Esophagus muscularis mucosa (tissue), 4 donors: ENCODE measurements around the gene PCGF5. TPM values are rescaled to one million over a fixed set of nuclear protein-coding genes. Genes with fewer than 3 reads are reported as not detected.
"Not testable (repeated sequence)": the region's sequence is repeated elsewhere in the genome, so short reads cannot be mapped to it uniquely, and the experiment has no call there.

Experiments
- DNase-seq: peaks from one replicate; pipeline ENCODE4 v3.0.0-alpha.2; 2017; ENCODE audit errors: extremely low spot score
- H3K27ac ChIP-seq, 4 donors: fragments of 200-600 bp; sonication (generic); replicated peaks in 1 of 4; 1 replicate in 3 of 4; 2 replicates in 1 of 4; pipeline ENCODE4 v1.5.1; 2016 to 2019; ENCODE audit warnings: mild to moderate bottlenecking in 1 of 4
- H3K27me3 ChIP-seq, 4 donors: fragments of 200-600 bp; sonication (generic); one replicate each; pipeline versions ENCODE4 v1.5.1 to v1.6.0; 2016 to 2019
- H3K36me3 ChIP-seq, 4 donors: fragments of 200-600 bp; sonication (generic); one replicate each; pipeline ENCODE4 v1.5.1; 2016 to 2019
- H3K4me1 ChIP-seq, 4 donors: fragments of 200-600 bp; sonication (generic); one replicate each; pipeline ENCODE4 v1.5.1; 2016 to 2019
- H3K4me3 ChIP-seq, 4 donors: fragments of 200-600 bp; sonication (generic); 1 replicate in 2 of 4; 2 replicates in 2 of 4; pipeline ENCODE4 v1.5.1; 2016 to 2019; ENCODE audit warnings: mild to moderate bottlenecking in 4 of 4, moderate library complexity in 1 of 4
- H3K9me3 ChIP-seq, 4 donors: fragments of 200-600 bp; sonication (generic); 1 replicate in 3 of 4; 2 replicates in 1 of 4; pipeline ENCODE4 v1.5.1; 2016 to 2019
- CTCF ChIP-seq, 3 experiments: fragments of 200-600 bp in 2 of 3; fragments of 450-650 bp in 1 of 3; sonication (generic) in 2 of 3; IDR thresholded peaks; one replicate each; pipeline ENCODE4 v1.5.1; 2017 to 2019; ENCODE audit warnings: antibody characterized with exemption in 3 of 3, mild to moderate bottlenecking in 2 of 3, moderate library complexity in 1 of 3
- EP300 ChIP-seq: sonication (generic); formaldehyde crosslinking; IDR thresholded peaks from one replicate; pipeline ENCODE4 v1.6.1; 2017; ENCODE audit warnings: antibody characterized with exemption
- POLR2A ChIP-seq: fragments of 450-650 bp; IDR thresholded peaks from one replicate; pipeline ENCODE4 v1.6.1; 2017; ENCODE audit warnings: antibody characterized with exemption, moderate library complexity, mild to moderate bottlenecking, low read depth
- POLR2AphosphoS5 ChIP-seq, 2 donors: sonication (generic); formaldehyde crosslinking; IDR thresholded peaks; one replicate each; pipeline ENCODE4 v1.6.1; 2017; ENCODE audit warnings: antibody characterized with exemption in 2 of 2
- WGBS: methylation state at CpG from one replicate; pipeline ENCODE4 v1.1.5; 2018; 5-methylcytosine and 5-hydroxymethylcytosine counted together
- intact Hi-C: fragments of 100-400 bp; cut with DNase I; formaldehyde crosslinking; loops from one replicate; pipeline ENCODE4 v1.15.1; 2023
- total RNA-seq, 4 donors: library from RNA; depleted of rRNA; stranded (reverse); fragments of >200 nt; gene quantifications; one replicate each; pipeline versions ENCODE4 v1.1.0 to v1.2.1, GENCODE V29; 2016

PCGF5 gene
- total RNA-seq, 4 donors from 2014 or later, result 41.6 to 62.7 (median 52.6) TPM

GRCh38 chr10:91299999-91300575, 79.6 kb downstream of the PCGF5 start:
- 100% methylated on average over 1 of the region's 1 CpG for WGBS

DNA sequence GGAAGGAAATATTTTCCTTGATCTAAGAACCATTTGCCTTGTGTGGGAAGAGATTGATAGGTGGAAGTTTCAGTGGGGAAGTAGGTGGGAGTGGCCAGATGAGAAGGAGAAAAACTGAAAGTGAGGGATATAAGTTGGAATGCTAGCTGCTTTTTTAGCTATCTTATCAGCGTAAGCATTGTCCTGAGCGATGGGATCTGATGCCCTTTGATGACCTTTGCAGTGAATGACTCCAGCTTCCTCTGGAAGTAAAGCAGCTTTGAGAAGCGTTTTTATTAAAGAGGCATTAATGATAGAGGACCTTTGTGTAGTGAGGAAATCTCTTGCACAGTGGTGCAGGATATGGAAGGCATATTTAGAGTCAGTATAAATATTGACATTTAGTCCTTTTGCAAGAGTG, 82.5 kb downstream of the PCGF5 start:
- H3K27me3 ChIP-seq, DNase-seq, H3K27ac ChIP-seq, H3K4me3 ChIP-seq, intact Hi-C loops, H3K36me3 ChIP-seq, H3K9me3 ChIP-seq: not testable (repeated sequence)
- 66% methylated on average over 3 of the region's 3 CpGs for WGBS
- peaks cover 3 to 11% (median 10%) of the 10 kb centered on the region in 4 donors for H3K4me1 ChIP-seq

More at GRCh38 chr10:91299999-91300575, 79.6 kb downstream of the PCGF5 start:
- no peaks in the 10 kb centered on the region for H3K9me3 ChIP-seq
- H3K27ac ChIP-seq, result no peak overlapping the region
- no peak for DNase-seq
- intact Hi-C loops, result loop anchor here (5.0 to 10.0 kb wide), 4 partner anchors 87 to 337 kb away; no protein-coding TSS in a partner anchor
- H3K36me3 ChIP-seq, result no peaks in the 10 kb centered on the region
- no peak overlapping the region for H3K4me3 ChIP-seq
- H3K27me3 ChIP-seq, result no peaks in the 10 kb centered on the region
- TF ChIP-seq POLR2A (no peak), POLR2AphosphoS5 (IDR thresholded peaks at IDR 0.05) (no peak), CTCF (IDR thresholded peaks at IDR 0.05) (no peak), EP300 (no peak)
- peaks cover 3 to 13% (median 13%) of the 10 kb centered on the region in 4 donors for H3K4me1 ChIP-seq

DNA sequence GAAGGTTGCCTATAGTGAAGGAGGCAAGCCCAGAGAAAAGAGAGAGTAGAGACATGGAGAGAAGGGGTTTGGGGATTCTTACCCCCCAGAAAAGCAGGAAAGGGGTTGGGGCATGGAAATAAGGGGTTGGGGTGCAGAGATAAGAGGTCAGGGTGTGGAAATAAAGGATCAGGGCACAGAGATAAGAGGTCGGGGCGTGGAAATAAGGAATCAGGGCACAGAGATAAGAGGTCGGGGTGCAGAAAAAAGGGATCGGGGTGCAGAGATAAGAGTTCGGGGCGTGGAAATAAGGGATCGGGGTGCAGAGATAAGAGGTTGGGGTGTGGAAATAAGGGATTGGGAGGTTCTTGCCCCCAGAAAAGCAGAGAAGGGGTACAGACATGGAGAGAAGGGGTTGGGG, 85.5 kb downstream of the PCGF5 start:
- H3K27ac ChIP-seq, DNase-seq, H3K27me3 ChIP-seq, H3K4me3 ChIP-seq, H3K9me3 ChIP-seq, intact Hi-C loops, H3K4me1 ChIP-seq, H3K36me3 ChIP-seq: not testable (repeated sequence)
- 89% methylated on average over 7 of the region's 7 CpGs for WGBS

DNA sequence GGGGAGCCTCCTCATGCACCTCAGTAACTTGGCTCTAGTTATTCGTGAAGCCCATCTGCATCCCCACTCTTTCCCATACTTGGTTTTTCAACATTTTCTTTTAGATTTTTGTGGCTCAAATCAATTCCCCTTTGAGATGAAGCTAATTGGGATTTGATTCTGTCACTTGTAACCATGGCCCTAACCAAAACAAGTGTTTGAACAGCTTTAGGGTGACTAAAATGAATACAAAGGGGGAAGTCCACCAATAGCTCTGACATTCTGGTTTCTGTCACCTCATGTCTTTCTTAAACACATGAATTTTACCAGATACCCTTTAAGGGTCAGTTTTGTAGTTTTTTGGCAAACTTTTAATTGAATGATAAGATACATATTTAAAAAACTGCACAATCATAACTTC, 87.0 kb downstream of the PCGF5 start:
- no peaks in the 10 kb centered on the region for H3K27me3 ChIP-seq
- TF ChIP-seq POLR2A, result no peak
- TF ChIP-seq POLR2AphosphoS5 (IDR thresholded peaks at IDR 0.05), result no peak
- TF ChIP-seq EP300, result no peak
- no peak for TF ChIP-seq CTCF (IDR thresholded peaks at IDR 0.05)
- no peak overlapping the region for H3K4me3 ChIP-seq
- no peaks in the 10 kb centered on the region for H3K36me3 ChIP-seq
- H3K4me1 ChIP-seq, result no peaks in the 10 kb centered on the region
- no peak overlapping the region for H3K27ac ChIP-seq
- no peaks in the 10 kb centered on the region for H3K9me3 ChIP-seq
- no peak for DNase-seq
- intact Hi-C loops, result no loop called here
- WGBS, result 82% methylated on average over 1 of the region's 1 CpG

DNA sequence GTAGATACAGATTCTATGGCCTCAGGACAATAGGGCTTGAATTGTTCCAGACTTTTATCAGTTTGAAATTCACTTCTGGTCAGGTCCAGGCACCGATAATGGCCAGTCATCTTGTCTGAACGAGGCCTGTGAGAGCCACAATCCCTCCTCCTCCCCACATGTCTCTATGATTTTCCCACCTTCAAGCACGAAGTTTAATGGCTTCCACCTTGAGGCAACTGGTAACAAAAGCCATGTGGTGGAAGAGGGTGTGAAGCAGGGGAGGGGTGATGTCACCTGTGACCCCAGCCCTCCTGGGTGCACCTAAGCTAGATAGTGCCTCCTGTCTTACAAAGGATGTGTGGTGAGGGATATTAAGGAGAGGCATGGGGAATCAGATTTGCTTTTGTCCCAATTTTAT, 89.2 kb downstream of the PCGF5 start:
- Histone ChIP-seq H3K4me3 (no peak overlapping the region), H3K27me3 (no peaks in the 10 kb centered on the region), H3K27ac (no peak overlapping the region), H3K9me3 (no peaks in the 10 kb centered on the region), H3K4me1 (no peaks in the 10 kb centered on the region), H3K36me3 (no peaks in the 10 kb centered on the region)
- 85% methylated on average over 3 of the region's 3 CpGs for WGBS
- no peak for DNase-seq
- TF ChIP-seq CTCF (IDR thresholded peaks at IDR 0.05), result no peak
- intact Hi-C loops, result no loop called here

DNA sequence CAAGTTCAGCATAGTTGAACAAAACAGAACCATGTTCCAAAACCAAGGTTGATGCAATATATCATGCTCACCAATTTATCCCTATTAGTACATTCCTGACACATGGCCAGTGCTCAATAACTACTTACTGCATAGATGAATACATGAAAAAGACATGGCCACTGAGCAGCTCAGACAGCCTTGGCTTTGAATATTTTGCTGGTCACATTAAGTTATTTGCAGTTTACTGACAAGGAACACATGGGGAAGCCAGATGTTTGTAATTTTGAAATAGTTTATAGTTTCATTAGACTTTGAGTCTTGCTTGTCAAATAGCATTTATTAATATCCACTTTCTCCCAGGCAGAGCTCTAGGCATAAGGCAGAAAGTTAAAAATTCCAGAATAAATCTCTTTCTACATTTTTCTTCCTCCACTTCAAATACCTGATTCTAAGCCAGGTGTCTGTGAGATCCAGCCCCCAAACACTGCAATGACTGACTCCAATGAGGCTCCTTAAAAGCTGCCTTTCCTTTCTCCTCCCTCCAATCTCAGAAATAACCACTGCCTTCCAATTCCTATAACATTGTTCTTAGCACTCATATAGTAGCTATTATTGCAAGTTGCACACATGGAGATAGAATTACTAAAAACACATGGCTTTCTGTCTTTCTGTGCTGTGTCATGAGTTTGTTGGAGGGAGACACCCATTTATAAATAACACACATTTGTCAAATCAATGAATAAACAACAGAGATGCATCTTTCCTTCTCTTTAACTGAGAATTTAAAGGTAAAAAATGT, 91.3 kb downstream of the PCGF5 start:
- no peak for TF ChIP-seq POLR2A
- TF ChIP-seq POLR2AphosphoS5 (IDR thresholded peaks at IDR 0.05), result no peak
- no peak for TF ChIP-seq EP300
- TF ChIP-seq CTCF (IDR thresholded peaks at IDR 0.05), result no peak
- Histone ChIP-seq H3K27ac (no peak overlapping the region), H3K4me1 (no peaks in the 10 kb centered on the region), H3K27me3 (no peaks in the 10 kb centered on the region), H3K4me3 (no peak overlapping the region), H3K9me3 (no peaks in the 10 kb centered on the region), H3K36me3 (no peaks in the 10 kb centered on the region)
- DNase-seq, result no peak
- intact Hi-C loops, result no loop called here
